ENCODE data around the gene FHL3. TPM values are rescaled to one million over a fixed set of nuclear protein-coding genes. Genes with fewer than 3 reads are reported as not detected.

FHL3 gene
- total and polyA plus RNA-seq, 9 of the 15 experiments (the other 6 are each of a cell fraction or from before 2014, with no cell fraction given) = 6.1 to 144 (median 34.1) TPM

DNA sequence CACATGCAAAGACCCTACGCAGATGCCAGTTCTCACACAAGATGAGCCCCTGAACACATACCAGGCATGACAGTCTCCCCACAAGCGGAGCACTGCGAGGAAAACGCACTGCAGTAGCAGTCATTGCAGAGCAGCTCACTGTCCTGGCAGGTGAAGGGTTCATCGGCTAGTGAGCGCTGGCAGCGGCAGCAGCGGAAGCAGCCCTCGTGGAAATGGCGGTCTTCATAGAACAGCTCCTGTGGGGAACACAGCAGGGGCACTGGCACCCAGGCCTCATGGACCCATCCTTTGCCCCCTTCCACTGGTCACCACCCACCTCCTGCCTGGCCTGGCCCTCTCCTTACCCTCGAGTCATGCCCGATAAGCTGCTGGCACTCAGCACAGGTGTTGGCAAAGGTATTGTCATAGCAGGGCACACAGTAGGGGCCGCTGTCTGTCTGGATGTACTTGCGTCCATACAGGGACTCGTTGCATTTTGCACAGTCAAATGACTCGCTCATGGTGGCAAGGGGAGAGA is 6.3 kb downstream of the FHL3 start (continued):
- TF ChIP-seq ZFP91 (CRISPR knock-in tag; IDR thresholded peaks at IDR 0.05) (0 out of 2 replicates have a peak, but pooled peaks have one; percentile 37), HDGF (IDR thresholded peaks at IDR 0.05) (peak; percentile 78; the same call in 1 of the 2 replicates), CTCF (IDR thresholded peaks at IDR 0.05 in 2 of 3, conservative IDR thresholded peaks at IDR 0.05 in 1 of 3; ENCODE audit: insufficient read depth in 2 of 3, low read depth in 1 of 3, low read length in 3 of 3) (peak in 2 of 3 experiments; percentile 21 to 23; a peak in 1 of 6 replicates), TEAD2 (tag; IDR thresholded peaks at IDR 0.05) (0 out of 2 replicates have a peak, but pooled peaks have one; percentile 34), THRA (IDR thresholded peaks at IDR 0.05) (no peak), HMG20B (CRISPR knock-in tag; IDR thresholded peaks at IDR 0.05) (no peak)
- TF ChIP-seq, protein P1, sequence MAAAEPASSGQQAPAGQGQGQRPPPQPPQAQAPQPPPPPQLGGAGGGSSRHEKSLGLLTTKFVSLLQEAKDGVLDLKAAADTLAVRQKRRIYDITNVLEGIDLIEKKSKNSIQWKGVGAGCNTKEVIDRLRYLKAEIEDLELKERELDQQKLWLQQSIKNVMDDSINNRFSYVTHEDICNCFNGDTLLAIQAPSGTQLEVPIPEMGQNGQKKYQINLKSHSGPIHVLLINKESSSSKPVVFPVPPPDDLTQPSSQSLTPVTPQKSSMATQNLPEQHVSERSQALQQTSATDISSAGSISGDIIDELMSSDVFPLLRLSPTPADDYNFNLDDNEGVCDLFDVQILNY (CRISPR knock-in tag; IDR thresholded peaks at IDR 0.05) = peak; percentile 54; the same call in 1 of the 2 replicates
